Neural cell (in vitro differentiated cells): ENCODE data around the gene B3GALT5.

Experiments
- CTCF ChIP-seq: fragments of 450-650 bp; IDR thresholded peaks from 2 replicates; pipeline ENCODE4 v1.5.1; 2014; ENCODE audit warnings: antibody characterized with exemption, mild to moderate bottlenecking, moderate library complexity; ENCODE audit not compliant: poor library complexity, severe bottlenecking
- EZH2 ChIP-seq: fragments of 200-600, 300-800 bp; shearing (Covaris generic), sonication (generic); IDR thresholded peaks from 2 replicates; pipeline ENCODE4 v1.6.1; 2014; ENCODE audit warnings: antibody characterized with exemption, low read length, borderline replicate concordance, mild to moderate bottlenecking; ENCODE audit not compliant: insufficient read depth, poor library complexity, severe bottlenecking
- REST ChIP-seq: IDR thresholded peaks from 2 replicates; pipeline ENCODE4 v1.6.1; 2012; ENCODE audit warnings: borderline replicate concordance
- SMC3 ChIP-seq: fragments of 450-650 bp; conservative IDR thresholded peaks from 2 replicates; pipeline ENCODE4 v1.6.1; 2014; ENCODE audit warnings: antibody characterized with exemption, mild to moderate bottlenecking, moderate library complexity; ENCODE audit not compliant: poor library complexity

DNA sequence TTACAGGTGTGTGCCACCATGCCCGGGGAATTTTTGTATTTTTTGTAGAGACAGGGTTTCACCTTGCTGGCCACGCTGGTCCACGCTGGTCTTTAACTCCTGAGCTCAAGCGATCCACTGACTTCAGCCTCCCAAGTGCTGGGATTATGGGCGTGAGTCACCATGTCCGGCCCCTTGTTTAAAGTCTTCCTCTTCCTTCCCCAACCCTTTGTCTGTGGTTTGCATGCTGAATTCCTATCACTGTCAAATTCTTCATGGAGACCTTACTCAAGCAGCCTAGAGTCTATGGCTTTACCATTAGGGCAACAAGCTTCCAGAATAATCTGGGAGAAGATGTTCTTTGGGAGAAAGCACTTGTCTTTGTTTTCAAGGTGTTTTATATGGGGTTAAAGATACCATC, 34.7 kb downstream of the B3GALT5 start:
- TF ChIP-seq EZH2 (no peak), CTCF (no peak), REST (no peak), SMC3 (no peak)
